MM.1S (cell line): Measurements from ENCODE around the gene HES2.
"Not testable (repeated sequence)": the region's sequence is repeated elsewhere in the genome, so short reads cannot be mapped to it uniquely, and the experiment has no call there.

Experiments
- DNase-seq: peaks from one replicate; pipeline ENCODE4 v3.0.0-alpha.2; 2015
- H2AFZ ChIP-seq: fragments of 300-600 bp; sonication (generic); 2 replicates; pipeline ENCODE4 v1.6.0; 2016; ENCODE audit warnings: antibody characterized with exemption, low read length
- H3F3A ChIP-seq: fragments of 300-600 bp; sonication (generic); 2 replicates; pipeline ENCODE4 v1.6.1; 2016; ENCODE audit warnings: mild to moderate bottlenecking, antibody characterized with exemption, low read length, moderate library complexity, mixed read lengths; ENCODE audit not compliant: insufficient read depth
- H3K27ac ChIP-seq: fragments of 300-600 bp; sonication (generic); 2 replicates; pipeline ENCODE4 v1.5.1; 2016; ENCODE audit warnings: mild to moderate bottlenecking, low read length
- H3K27me3 ChIP-seq: fragments of 300-600 bp; sonication (generic); replicated peaks from 2 replicates; pipeline ENCODE4 v1.6.0; 2016; ENCODE audit warnings: low read length; ENCODE audit not compliant: insufficient read depth
- H3K36me3 ChIP-seq: fragments of 300-600 bp; sonication (generic); replicated peaks from 2 replicates; pipeline ENCODE4 v1.6.1; 2016; ENCODE audit warnings: mild to moderate bottlenecking, low read length, mixed read lengths; ENCODE audit not compliant: insufficient read depth
- H3K4me1 ChIP-seq: fragments of 300-600 bp; sonication (generic); 2 replicates; pipeline ENCODE4 v1.6.1; 2016; ENCODE audit warnings: low read length, mixed read lengths
- H3K4me2 ChIP-seq: fragments of 300-600 bp; sonication (generic); 2 replicates; pipeline ENCODE4 v1.6.0; 2016; ENCODE audit warnings: low read depth, low read length
- H3K4me3 ChIP-seq: fragments of 300-600 bp; sonication (generic); 2 replicates; pipeline ENCODE4 v1.5.1; 2016; ENCODE audit warnings: low read length, mixed read lengths
- H3K79me2 ChIP-seq: fragments of 300-600 bp; sonication (generic); 2 replicates; pipeline ENCODE4 v1.6.1; 2016; ENCODE audit warnings: mixed run types, low read length, mixed read lengths
- H3K9ac ChIP-seq: fragments of 300-600 bp; sonication (generic); 2 replicates; pipeline ENCODE4 v1.6.1; 2016; ENCODE audit warnings: low read length, mixed read lengths
- H3K9me2 ChIP-seq: fragments of 300-600 bp; sonication (generic); replicated peaks from 2 replicates; pipeline ENCODE4 v1.6.1; 2016; ENCODE audit warnings: mild to moderate bottlenecking, low read length, mixed read lengths; ENCODE audit not compliant: insufficient read depth
- H3K9me3 ChIP-seq: fragments of 300-600 bp; sonication (generic); replicated peaks from 2 replicates; pipeline ENCODE4 v1.6.1; 2016; ENCODE audit warnings: mild to moderate bottlenecking, low read length, mixed read lengths; ENCODE audit not compliant: insufficient read depth
- H4K20me1 ChIP-seq: fragments of 300-600 bp; sonication (generic); 2 replicates; pipeline ENCODE4 v1.6.1; 2016; ENCODE audit warnings: mild to moderate bottlenecking, low read length, moderate library complexity, mixed read lengths; ENCODE audit not compliant: insufficient read depth
- EZH2 ChIP-seq: fragments of 300-600 bp; sonication (generic); optimal IDR thresholded peaks from 2 replicates; pipeline ENCODE3; 2017; ENCODE audit warnings: low read depth, mild to moderate bottlenecking, antibody characterized with exemption, low read length, mixed read lengths
- EZH2phosphoT487 ChIP-seq: fragments of 300-600 bp; sonication (generic); IDR thresholded peaks from 2 replicates; pipeline ENCODE4 v1.6.1; 2018; ENCODE audit warnings: antibody characterized with exemption, low read length
- TF ChIP-seq, protein P1 (sequence below): fragments of 300-600 bp; sonication (generic); IDR thresholded peaks from 2 replicates; pipeline ENCODE4 v1.5.1; 2016; ENCODE audit warnings: antibody characterized with exemption, low read length, mixed read lengths

Gene HES2

GRCh38 chr1:6373961-6374720, 45.6 kb downstream of the HES2 start:
- Histone ChIP-seq H3K27me3 (no peaks in the 10 kb centered on the region), H3K9me2 (no peaks in the 10 kb centered on the region), H3K9me3 (no peaks in the 10 kb centered on the region), H3F3A (no peaks in the 10 kb centered on the region), H3K4me1 (no peaks in the 10 kb centered on the region), H3K4me2 (no peak overlapping the region), H3K4me3 (no peak overlapping the region), H3K27ac (no peak overlapping the region), H3K9ac (no peak overlapping the region), H3K36me3 (no peaks in the 10 kb centered on the region), H4K20me1 (no peaks in the 10 kb centered on the region), H3K79me2 (peaks cover 47% of the 10 kb centered on the region), H2AFZ (no peak overlapping the region)
- DNase-seq = no peak
- TF ChIP-seq EZH2phosphoT487 = no peak
- no peak for TF ChIP-seq EZH2
- TF ChIP-seq, protein P1, sequence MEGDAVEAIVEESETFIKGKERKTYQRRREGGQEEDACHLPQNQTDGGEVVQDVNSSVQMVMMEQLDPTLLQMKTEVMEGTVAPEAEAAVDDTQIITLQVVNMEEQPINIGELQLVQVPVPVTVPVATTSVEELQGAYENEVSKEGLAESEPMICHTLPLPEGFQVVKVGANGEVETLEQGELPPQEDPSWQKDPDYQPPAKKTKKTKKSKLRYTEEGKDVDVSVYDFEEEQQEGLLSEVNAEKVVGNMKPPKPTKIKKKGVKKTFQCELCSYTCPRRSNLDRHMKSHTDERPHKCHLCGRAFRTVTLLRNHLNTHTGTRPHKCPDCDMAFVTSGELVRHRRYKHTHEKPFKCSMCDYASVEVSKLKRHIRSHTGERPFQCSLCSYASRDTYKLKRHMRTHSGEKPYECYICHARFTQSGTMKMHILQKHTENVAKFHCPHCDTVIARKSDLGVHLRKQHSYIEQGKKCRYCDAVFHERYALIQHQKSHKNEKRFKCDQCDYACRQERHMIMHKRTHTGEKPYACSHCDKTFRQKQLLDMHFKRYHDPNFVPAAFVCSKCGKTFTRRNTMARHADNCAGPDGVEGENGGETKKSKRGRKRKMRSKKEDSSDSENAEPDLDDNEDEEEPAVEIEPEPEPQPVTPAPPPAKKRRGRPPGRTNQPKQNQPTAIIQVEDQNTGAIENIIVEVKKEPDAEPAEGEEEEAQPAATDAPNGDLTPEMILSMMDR = no peak

DNA sequence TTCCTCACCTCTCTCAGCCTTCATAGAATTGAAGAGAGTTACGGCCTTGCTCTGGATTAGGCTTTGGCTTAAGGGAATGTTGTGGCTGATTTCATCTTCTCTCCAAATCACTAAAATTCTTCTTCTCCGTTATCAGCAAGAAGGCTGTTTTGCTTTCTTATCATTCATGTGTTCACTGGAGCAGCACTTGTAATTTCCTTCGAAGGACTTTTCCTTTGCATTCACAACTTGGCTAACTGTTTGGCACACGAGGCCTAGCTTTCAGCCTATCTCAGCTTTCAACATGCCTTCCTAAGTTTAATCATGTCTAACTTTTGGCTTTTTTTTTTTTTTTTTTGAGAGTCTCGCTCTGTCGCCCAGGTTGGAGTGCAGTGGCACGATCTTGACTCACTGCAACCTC, 47.5 kb downstream of the HES2 start:
- H3K36me3 ChIP-seq, H2AFZ ChIP-seq, H3K27ac ChIP-seq, H3F3A ChIP-seq, H3K27me3 ChIP-seq, DNase-seq, H3K9me3 ChIP-seq, H3K4me3 ChIP-seq, H3K4me2 ChIP-seq, H3K9me2 ChIP-seq, H4K20me1 ChIP-seq, H3K4me1 ChIP-seq, H3K9ac ChIP-seq: not testable (repeated sequence)
- H3K79me2 ChIP-seq = peaks cover 39% of the 10 kb centered on the region

DNA sequence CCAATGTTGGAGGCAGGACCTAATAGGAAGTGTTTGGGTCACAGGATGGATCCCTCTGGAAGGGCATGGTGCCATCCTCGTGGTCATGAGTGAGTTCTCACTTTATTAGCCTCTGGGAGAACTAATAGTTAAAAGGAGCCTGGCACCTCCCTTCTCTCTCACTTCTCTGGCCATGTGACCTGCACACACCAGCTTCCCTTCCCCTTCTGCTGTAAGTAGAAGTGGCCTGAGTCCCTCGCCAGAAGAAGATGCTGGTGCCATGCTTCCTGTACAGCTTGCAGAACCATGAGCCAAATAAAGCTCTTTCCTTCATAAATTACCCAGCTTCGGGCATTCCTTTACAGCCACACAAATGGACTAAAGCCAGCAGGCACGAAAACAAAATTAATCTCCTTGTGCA, 49.7 kb downstream of the HES2 start:
- no peaks in the 10 kb centered on the region for H3K9me3 ChIP-seq
- no peaks in the 10 kb centered on the region for H3K36me3 ChIP-seq
- H3K27ac ChIP-seq = no peak overlapping the region
- no peak overlapping the region for H2AFZ ChIP-seq
- H3F3A ChIP-seq = no peaks in the 10 kb centered on the region
- TF ChIP-seq EZH2phosphoT487 = no peak
- TF ChIP-seq, protein P1 = no peak
- no peak for TF ChIP-seq EZH2
- DNase-seq = no peak
- H3K27me3 ChIP-seq = no peaks in the 10 kb centered on the region
- no peaks in the 10 kb centered on the region for H3K4me1 ChIP-seq
- H3K79me2 ChIP-seq = peaks cover 29% of the 10 kb centered on the region
- no peaks in the 10 kb centered on the region for H4K20me1 ChIP-seq
- no peak overlapping the region for H3K4me3 ChIP-seq
- H3K4me2 ChIP-seq = no peak overlapping the region
- no peak overlapping the region for H3K9ac ChIP-seq
- H3K9me2 ChIP-seq = no peaks in the 10 kb centered on the region

GRCh38 chr1:6367381-6368012, 52.2 kb downstream of the HES2 start:
- Histone ChIP-seq H3K36me3 (no peaks in the 10 kb centered on the region), H3F3A (no peaks in the 10 kb centered on the region), H3K4me1 (no peaks in the 10 kb centered on the region), H4K20me1 (no peaks in the 10 kb centered on the region), H3K27ac (no peak overlapping the region), H3K4me2 (no peak overlapping the region), H3K9ac (no peak overlapping the region), H3K27me3 (no peaks in the 10 kb centered on the region), H2AFZ (no peak overlapping the region), H3K9me2 (no peaks in the 10 kb centered on the region), H3K4me3 (no peak overlapping the region), H3K79me2 (peaks cover 12% of the 10 kb centered on the region; the same call in 1 of the 2 replicates), H3K9me3 (no peaks in the 10 kb centered on the region)
- no peak for DNase-seq
- no peak for TF ChIP-seq EZH2phosphoT487
- TF ChIP-seq, protein P1 = no peak
- TF ChIP-seq EZH2 = no peak
